SK-N-SH (cell line): ENCODE measurements around the gene HOXD11. TPM values are rescaled to one million over a fixed set of nuclear protein-coding genes. Genes with fewer than 3 reads are reported as not detected.

Experiments used
- CTCF ChIA-PET: fragments of 300-600, 350-600 bp; formaldehyde crosslinking; extraction: SDS; loops from one replicate; lab custom pipeline; 2021; lab: Yijun Ruan, JAX
- POLR2A ChIA-PET: fragments of 350-600 bp; sonication (Branson Sonifier 250); formaldehyde crosslinking; extraction: SDS; loops from one replicate; lab custom pipeline; 2020; ENCODE audit warnings: antibody characterized with exemption, inconsistent platforms; lab: Yijun Ruan, JAX
- DNase-seq: peaks from one replicate; pipeline ENCODE4 v3.0.0; 2012
- H2AFZ ChIP-seq: fragments of 200-600 bp; sonication (generic); 2 replicates; pipeline ENCODE4 v1.8.1; 2016; ENCODE audit warnings: antibody characterized with exemption, mild to moderate bottlenecking, low read depth
- H3F3A ChIP-seq: fragments of 200-600 bp; sonication (generic); replicated peaks from 2 replicates; pipeline ENCODE3; 2016; ENCODE audit warnings: antibody characterized with exemption, mild to moderate bottlenecking; ENCODE audit not compliant: insufficient read depth
- H3K27ac ChIP-seq, 2 experiments: fragments of 200-500 bp in 1 of 2; fragments of 200-600 bp in 1 of 2; sonication (Bioruptor generic) in 1 of 2; sonication (generic), shearing (Covaris generic) in 1 of 2; 2 replicates each; pipeline versions ENCODE4 v1.5.1 to v1.6.1; 2014 to 2016; ENCODE audit warnings: low read depth in 2 of 2, inconsistent platforms in 1 of 2, low read length in 1 of 2, mild to moderate bottlenecking in 1 of 2, mixed read lengths in 1 of 2
- H3K27me3 ChIP-seq: fragments of 200-600 bp; sonication (generic), shearing (Covaris generic); 2 replicates; pipeline ENCODE4 v1.6.1; 2016; ENCODE audit warnings: mixed run types; ENCODE audit not compliant: insufficient read depth
- H3K36me3 ChIP-seq, 2 experiments: fragments of 200-500 bp in 1 of 2; fragments of 200-600 bp in 1 of 2; sonication (Bioruptor generic) in 1 of 2; sonication (generic) in 1 of 2; replicated peaks in 1 of 2; 2 replicates each; pipeline versions ENCODE3 to v1.5.1; 2014 to 2016; ENCODE audit warnings: low read length in 1 of 2, mild to moderate bottlenecking in 1 of 2; ENCODE audit not compliant: insufficient read depth in 2 of 2, control insufficient read depth in 1 of 2
- H3K4me1 ChIP-seq, 2 experiments: fragments of 200-500 bp in 1 of 2; fragments of 200-600 bp in 1 of 2; sonication (Bioruptor generic) in 1 of 2; sonication (generic), shearing (Covaris generic) in 1 of 2; 2 replicates each; pipeline versions ENCODE4 v1.5.1 to v1.6.1; 2014 to 2016; ENCODE audit warnings: low read depth in 1 of 2, low read length in 1 of 2, mixed run types in 1 of 2; ENCODE audit not compliant: insufficient read depth in 2 of 2, control insufficient read depth in 1 of 2
- H3K4me2 ChIP-seq: fragments of 200-600 bp; sonication (generic), shearing (Covaris generic); 2 replicates; pipeline ENCODE4 v1.6.1; 2017; ENCODE audit warnings: mixed run types
- H3K4me3 ChIP-seq, 2 experiments: fragments of 200-500 bp in 1 of 2; fragments of 200-600 bp in 1 of 2; sonication (Bioruptor generic) in 1 of 2; sonication (generic), shearing (Covaris generic) in 1 of 2; 2 replicates each; pipeline versions ENCODE4 v1.5.1 to v1.8.1; 2014 to 2016; ENCODE audit warnings: low read depth in 2 of 2, inconsistent platforms in 1 of 2, low read length in 1 of 2, mild to moderate bottlenecking in 1 of 2, mixed read lengths in 1 of 2, moderate library complexity in 1 of 2
- H3K79me2 ChIP-seq: fragments of 200-600 bp; sonication (generic); 2 replicates; pipeline ENCODE4 v1.8.1; 2017; ENCODE audit warnings: mild to moderate bottlenecking; ENCODE audit not compliant: insufficient read depth
- H3K9ac ChIP-seq: fragments of 200-600 bp; sonication (generic); 2 replicates; pipeline ENCODE4 v1.6.1; 2017; ENCODE audit warnings: mixed run types
- H3K9me2 ChIP-seq: fragments of 200-600 bp; sonication (generic); 2 replicates; pipeline ENCODE4 v1.6.1; 2017; ENCODE audit warnings: mixed run types
- H3K9me3 ChIP-seq: fragments of 200-600 bp; sonication (generic); 2 replicates; pipeline ENCODE4 v1.6.1; 2017; ENCODE audit warnings: mixed run types, mild to moderate bottlenecking, moderate library complexity
- H4K20me1 ChIP-seq: fragments of 200-600 bp; sonication (generic); 2 replicates; pipeline ENCODE4 v1.6.1; 2017; ENCODE audit warnings: mild to moderate bottlenecking, mixed run types; ENCODE audit not compliant: insufficient read depth
- CHD2 ChIP-seq: fragments of 150-350 bp; IDR thresholded peaks from 2 replicates; pipeline ENCODE4 v1.6.1; 2018; ENCODE audit warnings: low read length; ENCODE audit not compliant: partially characterized antibody
- CTCF ChIP-seq: fragments of 200-600 bp; sonication (generic); IDR thresholded peaks from 2 replicates; pipeline ENCODE4 v1.6.1; 2017; ENCODE audit warnings: antibody characterized with exemption, mild to moderate bottlenecking, moderate library complexity
- ELF1 ChIP-seq: IDR thresholded peaks from 2 replicates; pipeline ENCODE4 v1.4.0; 2012
- EP300 ChIP-seq, 2 experiments: IDR thresholded peaks; 2 replicates each; pipeline versions ENCODE4 v1.4.0 to v1.6.1; 2012; ENCODE audit warnings: borderline replicate concordance in 1 of 2, low read depth in 1 of 2, low read length in 1 of 2
- FOSL2 ChIP-seq: IDR thresholded peaks from 2 replicates; pipeline ENCODE4 v1.4.0; 2012; ENCODE audit warnings: low read depth, mild to moderate bottlenecking, moderate library complexity, borderline replicate concordance
- FOXJ3 ChIP-seq: sonication (generic); formaldehyde crosslinking; IDR thresholded peaks from 2 replicates; pipeline ENCODE4 v1.5.1; 2020; ENCODE audit warnings: mild to moderate bottlenecking, missing genetic modification reagents
- GABPA ChIP-seq: IDR thresholded peaks from 2 replicates; pipeline ENCODE4 v1.4.0; 2012; ENCODE audit warnings: low read depth, mild to moderate bottlenecking
- IRF3 ChIP-seq: fragments of 150-350 bp; IDR thresholded peaks from 2 replicates; pipeline ENCODE4 v1.6.1; 2016; ENCODE audit warnings: mild to moderate bottlenecking, low read depth, low read length
- MAX ChIP-seq: IDR thresholded peaks from 2 replicates; pipeline ENCODE4 v1.4.0; 2012; ENCODE audit warnings: low read depth
- MXI1 ChIP-seq: IDR thresholded peaks from 2 replicates; pipeline ENCODE4 v1.6.1; 2012; ENCODE audit warnings: mild to moderate bottlenecking, low read depth, low read length, improper control_type of control experiment
- PBX3 ChIP-seq: IDR thresholded peaks from 2 replicates; pipeline ENCODE4; 2012
- RCOR1 ChIP-seq: fragments of 150-350 bp; IDR thresholded peaks from 2 replicates; pipeline ENCODE4 v1.6.1; 2017; ENCODE audit warnings: antibody characterized with exemption, low read length
- SMC3 ChIP-seq: IDR thresholded peaks from 2 replicates; pipeline ENCODE4 v1.6.1; 2012; ENCODE audit warnings: low read depth, low read length, improper control_type of control experiment
- TAF1 ChIP-seq: IDR thresholded peaks from 2 replicates; pipeline ENCODE4 v1.6.1; 2012; ENCODE audit warnings: low read depth, mild to moderate bottlenecking, low read length, moderate library complexity, borderline replicate concordance
- USF1 ChIP-seq: IDR thresholded peaks from 2 replicates; pipeline ENCODE4 v1.4.0; 2012; ENCODE audit warnings: low read depth, borderline replicate concordance
- USF2 ChIP-seq: fragments of 150-350 bp; IDR thresholded peaks from 2 replicates; pipeline ENCODE4 v1.6.1; 2017; ENCODE audit warnings: antibody characterized with exemption, low read length, low read depth, borderline replicate concordance
- YY1 ChIP-seq: IDR thresholded peaks from 2 replicates; pipeline ENCODE4 v1.4.0; 2012; ENCODE audit warnings: low read depth, mild to moderate bottlenecking
- WGBS: methylation state at CpG from one replicate; pipeline ENCODE4 v1.1.6; 2017; ENCODE audit warnings: low lambda C conversion rate; 5-methylcytosine and 5-hydroxymethylcytosine counted together
- polyA plus RNA-seq, 3 experiments: library from polyadenylated mRNA; depleted of rRNA; stranded (reverse); fragments of >200 nt; gene quantifications; 2 replicates each; pipeline ENCODE4 v1.2.3, GENCODE V29; 2012

The HOXD11 gene
- polyA plus RNA-seq, 1 of the 3 experiments (the other 2 are of a cell fraction), result not detected

- ChIA-PET POLR2A (interaction anchor here (0.6 to 4.1 kb wide), 11 partner anchors 8 to 722 kb away, joined by 3 to 27 read pairs (median 3); no protein-coding TSS in a partner anchor), CTCF (interaction anchor here (0.8 to 26.1 kb wide), 19 partner anchors 8 to 1042 kb away, joined by 3 to 1047 read pairs (median 6); partner anchors contain the start of genes HOXD10, HOXD11, HOXD13 and HOXD8)
- no peaks in the 10 kb centered on the region for H3K9me3 ChIP-seq
- H3K9ac ChIP-seq, result no peak overlapping the region
- no peaks in the 10 kb centered on the region for H3F3A ChIP-seq
- peak; percentile 66 for DNase-seq
- peaks cover 17% of the 10 kb centered on the region for H3K27me3 ChIP-seq
- H3K36me3 ChIP-seq, result no peaks in the 10 kb centered on the region
- peaks cover 0 to 24% of the 10 kb centered on the region in 2 experiments; a peak in 1 of 4 replicates for H3K4me1 ChIP-seq
- H3K4me2 ChIP-seq, result peak overlapping the region; percentile 84; the same call in 1 of the 2 replicates
- no peak for TF ChIP-seq EP300 (IDR thresholded peaks at IDR 0.05; ENCODE audit: borderline replicate concordance in 1 of 2, low read depth in 1 of 2, low read length in 1 of 2)
- no peak for TF ChIP-seq CTCF
- no peak for TF ChIP-seq MXI1
- no peak for TF ChIP-seq TAF1
- TF ChIP-seq SMC3, result no peak
- TF ChIP-seq IRF3, result no peak
- TF ChIP-seq RCOR1, result no peak
- H3K79me2 ChIP-seq, result no peaks in the 10 kb centered on the region
- 96% methylated on average over 16 of the region's 53 CpGs for WGBS
- peak overlapping the region in 1 of 2 experiments; percentile 78; a peak in 2 of 4 replicates for H3K4me3 ChIP-seq
- H3K27ac ChIP-seq, result peak overlapping the region in 1 of 2 experiments; percentile 87; a peak in 1 of 4 replicates
- H2AFZ ChIP-seq, result no peak overlapping the region
- H4K20me1 ChIP-seq, result no peaks in the 10 kb centered on the region
- H3K9me2 ChIP-seq, result no peaks in the 10 kb centered on the region
Measured at GRCh38 chr2:176121190-176122051, 14.3 kb downstream of the HOXD11 start.

- H3F3A ChIP-seq, result peaks cover 3% of the 10 kb centered on the region
- H3K4me3 ChIP-seq, result peak overlapping the region; percentile 66 to 78
- H3K9ac ChIP-seq, result peak overlapping the region; percentile 63
- peaks cover 12% of the 10 kb centered on the region for H3K27me3 ChIP-seq
- peaks cover 4 to 21% of the 10 kb centered on the region in 2 experiments; a peak in 3 of 4 replicates for H3K4me1 ChIP-seq
- H3K79me2 ChIP-seq, result no peaks in the 10 kb centered on the region
- 20% methylated on average over 35 of the region's 47 CpGs for WGBS
- DNase-seq, result peak; percentile 89
- ChIA-PET CTCF (interaction anchor here (0.6 to 26.1 kb wide), 19 partner anchors 8 to 1042 kb away, joined by 3 to 1047 read pairs (median 6); partner anchors contain the start of genes HOXD10, HOXD11 and HOXD13), POLR2A (interaction anchor here (0.6 to 4.1 kb wide), 13 partner anchors 10 to 721 kb away, joined by 3 to 27 read pairs (median 3); partner anchors contain the start of gene HOXD1)
- no peaks in the 10 kb centered on the region for H3K9me2 ChIP-seq
- no peaks in the 10 kb centered on the region for H3K36me3 ChIP-seq
- H2AFZ ChIP-seq, result peak overlapping the region; percentile 94
- TF ChIP-seq CHD2 (peak; percentile 58), EP300 (IDR thresholded peaks at IDR 0.05; ENCODE audit: borderline replicate concordance in 1 of 2, low read depth in 1 of 2, low read length in 1 of 2) (no peak), USF2 (peak; percentile 69), ELF1 (0 out of 2 replicates have a peak, but pooled peaks have one; percentile 24), TAF1 (no peak), MAX (peak; percentile 30; the same call in 1 of the 2 replicates), GABPA (no peak), USF1 (peak; percentile 96), PBX3 (peak; percentile 13; the same call in 1 of the 2 replicates), FOSL2 (no peak), YY1 (peak; percentile 47; the same call in 1 of the 2 replicates), MXI1 (no peak), FOXJ3 (CRISPR knock-in tag) (no peak)
- no peaks in the 10 kb centered on the region for H4K20me1 ChIP-seq
- H3K4me2 ChIP-seq, result peak overlapping the region; percentile 84
- peak overlapping the region in 1 of 2 experiments; percentile 87; a peak in 2 of 4 replicates for H3K27ac ChIP-seq
- no peaks in the 10 kb centered on the region for H3K9me3 ChIP-seq
Measured at GRCh38 chr2:176122052-176122682, 15.1 kb downstream of the HOXD11 start.
